IPS-15b (cell line): ENCODE data around the gene CAMK1D.

Source experiments
- H3K27me3 ChIP-seq: one replicate; pipeline ENCODE4 v1.6.1; 2013; ENCODE audit warnings: low read length; ENCODE audit not compliant: control insufficient read depth, insufficient read depth
- H3K36me3 ChIP-seq: one replicate; pipeline ENCODE4 v1.6.1; 2013; ENCODE audit warnings: low read length; ENCODE audit not compliant: control insufficient read depth, insufficient read depth
- H3K4me1 ChIP-seq: one replicate; pipeline ENCODE4 v1.6.1; 2013; ENCODE audit warnings: mild to moderate bottlenecking, low read length; ENCODE audit not compliant: control insufficient read depth, insufficient read depth
- H3K4me3 ChIP-seq: one replicate; pipeline ENCODE4 v1.5.1; 2013; ENCODE audit warnings: low read depth, low read length
- H3K9ac ChIP-seq: one replicate; pipeline ENCODE4 v1.6.1; 2013; ENCODE audit warnings: low read depth, mild to moderate bottlenecking, low read length
- H3K9me3 ChIP-seq: one replicate; pipeline ENCODE4 v1.6.1; 2013; ENCODE audit warnings: mild to moderate bottlenecking, low read length; ENCODE audit not compliant: control insufficient read depth, insufficient read depth

The CAMK1D gene

DNA sequence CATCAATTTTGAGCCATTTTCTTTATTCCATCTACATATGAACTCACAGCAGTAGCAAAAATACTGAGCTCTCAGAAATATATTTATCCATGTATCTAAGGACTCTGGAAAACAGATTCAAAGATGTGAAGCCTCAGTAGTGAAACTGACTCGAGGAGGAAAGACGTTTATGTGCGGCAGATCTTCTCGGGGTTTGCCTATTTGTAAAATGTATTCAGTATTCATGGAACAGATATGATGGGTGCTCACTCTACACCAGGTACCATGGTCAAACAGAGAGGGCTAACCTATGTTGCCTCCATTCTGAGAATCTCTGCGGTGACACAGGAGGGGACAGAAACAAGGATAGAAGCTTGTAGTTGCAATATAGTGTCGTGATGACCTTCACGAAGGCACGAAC lies 93.7 kb downstream of the CAMK1D start:
- Histone ChIP-seq H3K36me3 (no peaks in the 10 kb centered on the region), H3K9me3 (no peaks in the 10 kb centered on the region), H3K9ac (no peak overlapping the region), H3K4me3 (no peak overlapping the region), H3K4me1 (no peaks in the 10 kb centered on the region), H3K27me3 (no peaks in the 10 kb centered on the region)

DNA sequence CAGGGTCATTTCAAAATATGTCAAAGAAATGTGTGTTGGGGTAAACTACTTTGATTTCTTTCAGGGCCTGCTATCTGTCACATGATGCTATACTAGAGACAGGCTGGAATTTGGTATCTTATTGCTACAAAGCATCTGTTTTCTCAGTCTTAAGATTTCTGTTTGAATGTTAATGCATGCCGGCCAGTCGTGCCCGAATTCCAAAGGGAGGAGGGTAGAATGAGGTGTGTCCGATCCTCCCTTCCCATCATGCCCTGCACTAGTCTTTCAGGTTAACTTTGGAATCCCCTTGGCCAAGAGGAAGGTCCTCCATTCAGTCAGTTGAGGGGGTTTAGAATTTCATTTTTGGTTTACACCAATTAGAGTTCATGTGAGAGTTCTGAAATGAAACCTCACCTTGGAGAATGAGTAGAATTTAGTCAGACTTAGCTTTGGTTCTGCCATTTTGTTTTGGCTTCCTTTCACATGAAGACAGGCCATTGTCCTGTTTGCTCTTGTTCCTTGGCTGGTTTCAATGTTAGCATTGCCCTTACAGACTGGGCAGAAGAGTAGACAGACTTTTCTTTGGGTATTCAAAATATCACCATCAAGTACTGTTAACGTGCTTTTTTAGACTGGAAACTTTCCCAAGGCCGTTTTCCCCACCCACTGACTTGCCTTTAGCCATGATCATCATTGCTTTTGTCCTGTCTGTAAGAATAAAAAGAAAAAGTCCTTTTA lies 95.8 kb downstream of the CAMK1D start:
- Histone ChIP-seq H3K4me3 (no peak overlapping the region), H3K27me3 (no peaks in the 10 kb centered on the region), H3K4me1 (no peaks in the 10 kb centered on the region), H3K9me3 (no peaks in the 10 kb centered on the region), H3K36me3 (no peaks in the 10 kb centered on the region), H3K9ac (no peak overlapping the region)

DNA sequence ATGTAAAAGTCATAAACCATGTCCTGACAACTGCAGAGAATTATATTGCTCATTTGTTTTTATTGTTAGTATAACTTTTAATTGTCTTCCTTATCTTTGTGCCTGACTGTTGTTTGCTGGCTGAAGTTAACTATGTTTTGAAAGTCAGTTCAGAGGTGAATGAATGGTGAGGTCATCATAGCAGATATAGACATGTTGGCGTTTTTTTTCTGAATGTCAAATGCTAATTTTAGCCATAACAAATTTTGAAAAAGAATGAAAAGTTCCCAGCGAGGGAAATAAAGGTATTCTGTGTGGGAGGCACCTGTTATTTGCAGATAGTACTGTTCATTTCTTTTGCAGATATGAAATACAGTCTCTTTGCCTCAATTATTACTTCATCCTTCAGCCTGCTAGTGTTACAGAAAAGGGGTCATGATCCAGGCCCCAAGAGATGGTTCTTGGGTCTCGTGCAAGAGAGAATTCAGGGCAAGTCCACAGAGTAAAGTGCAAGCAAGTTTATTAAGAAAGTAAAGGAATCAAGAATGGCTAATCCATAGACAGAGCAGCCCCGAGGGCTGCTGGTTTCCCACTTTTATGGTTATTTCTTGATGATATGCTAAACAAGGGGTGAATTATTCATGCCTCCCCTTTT lies 96.5 kb downstream of the CAMK1D start:
- Histone ChIP-seq H3K4me1 (no peaks in the 10 kb centered on the region), H3K4me3 (no peak overlapping the region), H3K9ac (no peak overlapping the region), H3K9me3 (no peaks in the 10 kb centered on the region), H3K27me3 (no peaks in the 10 kb centered on the region), H3K36me3 (no peaks in the 10 kb centered on the region)

DNA sequence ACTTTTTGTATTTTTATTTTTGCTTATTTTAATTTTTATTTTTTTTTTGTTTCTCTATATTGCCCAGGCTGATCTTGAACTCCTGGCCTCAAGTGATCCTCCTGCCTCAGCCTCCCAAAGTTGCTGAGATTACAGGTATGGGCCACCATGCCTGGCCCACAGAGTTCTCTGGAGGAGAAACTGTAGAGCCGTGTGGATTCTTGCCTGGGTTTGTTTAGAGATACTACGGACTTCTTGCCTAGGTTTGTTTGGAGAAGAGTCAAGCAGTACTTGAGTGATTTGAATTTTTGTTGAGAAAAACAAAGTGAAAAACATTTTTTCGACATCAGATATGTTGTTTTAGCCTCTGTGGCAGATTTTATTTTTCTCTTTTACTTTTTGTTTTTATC lies 99.0 kb downstream of the CAMK1D start:
- H3K9me3 ChIP-seq: no peaks in the 10 kb centered on the region
- H3K36me3 ChIP-seq: no peaks in the 10 kb centered on the region
- H3K4me3 ChIP-seq: no peak overlapping the region
- no peak overlapping the region for H3K9ac ChIP-seq
- H3K4me1 ChIP-seq: no peaks in the 10 kb centered on the region
- no peaks in the 10 kb centered on the region for H3K27me3 ChIP-seq

DNA sequence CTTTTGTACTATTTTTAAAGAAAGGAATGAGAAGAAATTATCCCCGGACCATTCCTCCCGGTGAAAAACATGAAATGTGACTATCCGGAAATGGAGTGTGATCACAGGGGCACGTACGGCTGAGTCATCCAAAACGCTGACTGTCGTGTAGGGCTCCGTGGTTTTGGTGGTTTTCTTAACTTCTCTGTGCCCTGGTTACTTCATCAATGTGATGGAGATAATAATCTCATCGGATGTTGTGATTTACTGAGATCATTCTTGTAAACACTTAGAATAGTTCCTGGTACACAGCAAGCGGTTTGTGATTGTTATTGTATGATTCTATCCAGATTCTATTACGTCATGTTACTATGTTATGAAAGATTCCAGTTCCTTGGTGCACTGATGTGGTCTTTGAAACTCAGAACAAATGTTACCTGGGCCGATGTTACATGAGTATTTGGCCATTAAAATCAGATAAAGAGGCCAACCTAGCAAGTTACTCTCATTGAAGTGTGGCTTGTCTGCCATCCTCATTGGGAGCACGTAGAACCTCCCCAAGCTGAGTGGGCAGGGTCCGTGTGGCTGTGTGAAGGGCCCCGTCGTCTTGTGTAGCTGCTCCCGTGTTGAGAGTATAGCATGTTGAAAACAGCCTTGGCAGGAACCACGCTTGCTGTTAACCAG lies 99.5 kb downstream of the CAMK1D start:
- Histone ChIP-seq H3K4me1 (no peaks in the 10 kb centered on the region), H3K9me3 (no peaks in the 10 kb centered on the region), H3K27me3 (no peaks in the 10 kb centered on the region), H3K9ac (no peak overlapping the region), H3K4me3 (no peak overlapping the region), H3K36me3 (no peaks in the 10 kb centered on the region)

DNA sequence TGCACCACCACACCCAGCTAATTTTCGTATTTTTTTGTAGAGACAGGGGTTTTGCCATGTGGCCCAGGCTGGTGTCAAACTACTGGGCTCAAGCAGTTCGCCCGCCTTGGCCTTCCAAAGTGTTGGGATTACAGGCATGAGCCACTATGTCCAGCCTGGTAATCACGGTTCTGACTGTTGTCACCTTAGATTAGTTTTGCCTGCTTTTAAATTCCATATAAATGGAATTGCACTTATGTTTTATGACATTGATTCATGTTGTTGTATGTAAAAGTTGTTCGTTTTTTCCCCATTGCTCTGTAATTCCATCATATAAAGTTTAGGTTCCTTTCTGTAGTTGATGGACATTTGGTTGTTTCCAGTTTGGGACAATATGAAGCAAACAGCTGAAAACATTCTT lies 106.0 kb downstream of the CAMK1D start:
- no peaks in the 10 kb centered on the region for H3K36me3 ChIP-seq
- H3K9ac ChIP-seq: no peak overlapping the region
- no peak overlapping the region for H3K4me3 ChIP-seq

DNA sequence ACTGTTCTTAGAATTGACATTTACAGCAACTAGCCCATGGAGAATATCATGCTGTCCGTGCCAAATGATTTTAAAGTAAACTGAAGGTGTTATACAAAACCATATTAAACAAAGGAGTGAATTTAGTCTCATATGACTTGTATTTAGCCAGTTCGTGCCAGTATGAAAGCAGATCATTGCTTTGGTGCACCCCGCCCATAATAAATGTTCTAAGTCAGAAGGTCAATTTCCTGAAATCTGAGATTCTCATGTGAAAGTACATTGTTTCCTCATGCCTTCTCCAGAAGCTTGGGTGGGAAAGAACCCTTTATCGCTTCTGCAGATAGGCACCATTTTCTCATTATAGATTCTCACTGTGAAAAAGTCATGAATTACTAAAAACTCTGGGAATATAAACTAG lies 106.4 kb downstream of the CAMK1D start:
- H3K9ac ChIP-seq: no peak overlapping the region

More for the DNA sequence above, 106.0 kb downstream of the CAMK1D start:
- Histone ChIP-seq H3K9me3 (no peaks in the 10 kb centered on the region), H3K4me1 (no peaks in the 10 kb centered on the region), H3K27me3 (no peaks in the 10 kb centered on the region)

DNA sequence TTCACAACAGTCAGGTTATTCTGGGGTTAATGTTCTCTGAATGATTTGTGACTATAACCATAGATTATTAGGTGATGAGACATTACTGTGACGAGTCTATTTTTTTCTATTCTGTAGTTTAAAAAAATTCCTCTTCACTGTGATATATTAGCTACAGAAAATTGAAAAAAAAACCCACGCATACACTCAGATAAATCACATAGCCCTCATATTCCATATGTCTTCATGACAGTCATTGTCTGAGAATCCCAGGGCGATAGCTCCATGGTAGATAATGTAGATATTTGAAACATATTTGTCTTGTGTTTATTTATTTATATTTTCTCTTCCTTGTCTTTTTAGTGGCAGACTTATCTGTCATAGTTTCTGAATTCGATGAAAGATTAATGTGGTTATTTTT lies 110.0 kb downstream of the CAMK1D start:
- H3K9ac ChIP-seq: no peak overlapping the region
- H3K9me3 ChIP-seq: no peaks in the 10 kb centered on the region
- H3K36me3 ChIP-seq: no peaks in the 10 kb centered on the region
- H3K27me3 ChIP-seq: no peaks in the 10 kb centered on the region
- H3K4me1 ChIP-seq: no peaks in the 10 kb centered on the region
- H3K4me3 ChIP-seq: no peak overlapping the region

More for the DNA sequence above, 106.4 kb downstream of the CAMK1D start:
- Histone ChIP-seq H3K9me3 (no peaks in the 10 kb centered on the region), H3K27me3 (no peaks in the 10 kb centered on the region), H3K36me3 (no peaks in the 10 kb centered on the region), H3K4me3 (no peak overlapping the region), H3K4me1 (no peaks in the 10 kb centered on the region)

DNA sequence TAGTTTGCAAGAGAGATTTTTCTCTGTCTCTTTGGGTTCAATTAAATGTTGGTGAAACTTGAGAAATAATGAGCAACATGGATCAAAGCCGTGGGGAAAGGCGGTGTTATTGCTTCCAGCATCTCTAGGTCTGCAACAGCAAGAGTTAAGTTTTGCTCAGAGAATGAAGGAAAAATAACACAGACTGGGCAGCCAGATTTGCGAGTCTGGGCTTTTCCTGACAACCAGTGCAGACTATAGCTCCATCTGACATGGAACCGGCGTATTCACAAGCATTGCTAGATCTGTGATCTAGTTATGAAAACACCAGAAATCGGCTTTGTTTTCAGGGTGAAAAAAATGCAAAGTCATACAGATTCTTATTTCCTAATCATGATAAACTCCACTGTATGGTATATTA lies 110.4 kb downstream of the CAMK1D start:
- Histone ChIP-seq H3K36me3 (no peaks in the 10 kb centered on the region), H3K27me3 (no peaks in the 10 kb centered on the region), H3K9me3 (no peaks in the 10 kb centered on the region), H3K9ac (no peak overlapping the region), H3K4me1 (no peaks in the 10 kb centered on the region), H3K4me3 (no peak overlapping the region)

DNA sequence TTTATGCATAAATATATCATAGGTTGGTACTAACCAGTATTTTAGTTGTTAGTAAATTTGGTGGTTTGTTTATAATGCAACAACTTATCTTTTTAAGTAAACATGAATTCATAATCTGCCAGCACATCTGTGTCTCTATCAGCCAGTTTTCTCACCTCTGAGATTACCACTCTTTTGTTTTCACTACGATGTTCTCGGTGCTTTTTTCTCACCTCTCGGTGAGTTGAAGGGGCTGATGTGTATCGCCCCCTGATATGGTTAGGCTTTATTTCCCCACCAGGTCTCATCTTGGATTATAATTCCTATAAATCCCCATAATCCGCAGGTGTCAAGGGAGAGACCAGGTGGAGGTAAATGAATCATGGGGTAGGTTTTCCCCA lies 114.1 kb downstream of the CAMK1D start:
- Histone ChIP-seq H3K36me3 (no peaks in the 10 kb centered on the region), H3K4me1 (no peaks in the 10 kb centered on the region), H3K4me3 (no peak overlapping the region), H3K27me3 (no peaks in the 10 kb centered on the region), H3K9me3 (no peaks in the 10 kb centered on the region), H3K9ac (no peak overlapping the region)

DNA sequence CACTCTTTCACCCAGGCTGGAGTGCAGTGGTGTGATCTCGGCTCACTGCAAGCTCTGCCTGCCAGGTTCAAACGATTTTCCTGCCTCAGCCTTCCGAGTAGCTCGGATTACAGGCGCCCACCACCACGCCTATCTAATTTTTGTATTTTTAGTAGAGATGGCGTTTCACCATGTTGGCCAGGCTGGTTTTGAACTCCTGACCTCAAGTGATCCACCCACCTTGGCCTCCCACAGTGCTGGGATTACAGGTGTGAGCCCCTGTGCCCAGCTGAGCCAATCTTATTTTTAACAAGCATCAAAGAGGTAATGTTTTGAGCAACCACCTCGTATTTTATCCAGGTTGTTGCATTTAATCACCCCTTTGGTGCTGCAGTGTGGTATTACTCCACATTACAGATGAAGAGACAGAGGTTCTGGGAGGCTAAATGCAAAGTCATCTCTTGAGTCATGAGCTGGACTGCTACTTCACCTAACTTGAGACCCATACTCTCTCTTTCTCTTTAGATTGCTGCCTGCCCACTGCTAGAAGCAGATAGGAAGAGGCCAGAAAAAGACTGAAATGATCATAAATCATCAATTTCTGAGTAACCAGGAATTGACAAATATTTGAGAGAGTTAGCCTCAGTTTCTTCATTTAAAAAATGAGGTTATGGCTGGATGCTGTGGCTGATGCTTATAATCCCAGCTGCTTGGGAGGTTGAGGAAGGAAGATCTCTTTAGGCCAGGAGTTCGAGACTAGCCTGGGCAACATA lies 116.2 kb downstream of the CAMK1D start:
- no peaks in the 10 kb centered on the region for H3K4me1 ChIP-seq
- H3K9me3 ChIP-seq: no peaks in the 10 kb centered on the region
- H3K4me3 ChIP-seq: no peak overlapping the region
- H3K9ac ChIP-seq: no peak overlapping the region
- no peaks in the 10 kb centered on the region for H3K27me3 ChIP-seq
- H3K36me3 ChIP-seq: no peaks in the 10 kb centered on the region
